Ureter (tissue), 1 donor: ENCODE data around the gene SLC37A2. TPM values are rescaled to one million over a fixed set of nuclear protein-coding genes. Genes with fewer than 3 reads are reported as not detected.

Experiments used
- DNase-seq: peaks from one replicate; pipeline ENCODE4 v3.0.0-alpha.2; 2020; ENCODE audit warnings: low spot score
- total RNA-seq: library from RNA; stranded (reverse); gene quantifications from one replicate; pipeline ENCODE4 v1.2.4, GENCODE V29; 2023
- donor health status: DM: yes; HTN: yes; CAD: no.

The SLC37A2 gene
- total RNA-seq, 1 donor from 2014 or later, result 46.5 TPM

DNA sequence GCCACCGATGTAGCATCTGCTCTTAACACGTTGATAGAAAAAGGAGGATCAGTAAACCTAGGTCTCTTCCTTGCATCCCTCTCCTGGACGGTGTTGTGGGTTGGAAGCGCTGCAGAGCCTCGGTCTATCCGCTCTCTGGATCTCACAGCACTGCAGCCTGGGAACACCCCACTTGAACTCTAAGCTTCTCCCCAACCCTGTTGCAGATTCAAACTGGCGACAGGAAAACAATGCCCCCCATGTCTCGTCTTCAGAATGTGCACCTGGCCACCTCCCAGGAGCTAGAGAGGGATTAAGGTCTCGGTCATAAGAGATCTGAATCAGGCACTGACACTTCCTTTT is 47.9 kb downstream of the SLC37A2 start:
- no peak for DNase-seq

DNA sequence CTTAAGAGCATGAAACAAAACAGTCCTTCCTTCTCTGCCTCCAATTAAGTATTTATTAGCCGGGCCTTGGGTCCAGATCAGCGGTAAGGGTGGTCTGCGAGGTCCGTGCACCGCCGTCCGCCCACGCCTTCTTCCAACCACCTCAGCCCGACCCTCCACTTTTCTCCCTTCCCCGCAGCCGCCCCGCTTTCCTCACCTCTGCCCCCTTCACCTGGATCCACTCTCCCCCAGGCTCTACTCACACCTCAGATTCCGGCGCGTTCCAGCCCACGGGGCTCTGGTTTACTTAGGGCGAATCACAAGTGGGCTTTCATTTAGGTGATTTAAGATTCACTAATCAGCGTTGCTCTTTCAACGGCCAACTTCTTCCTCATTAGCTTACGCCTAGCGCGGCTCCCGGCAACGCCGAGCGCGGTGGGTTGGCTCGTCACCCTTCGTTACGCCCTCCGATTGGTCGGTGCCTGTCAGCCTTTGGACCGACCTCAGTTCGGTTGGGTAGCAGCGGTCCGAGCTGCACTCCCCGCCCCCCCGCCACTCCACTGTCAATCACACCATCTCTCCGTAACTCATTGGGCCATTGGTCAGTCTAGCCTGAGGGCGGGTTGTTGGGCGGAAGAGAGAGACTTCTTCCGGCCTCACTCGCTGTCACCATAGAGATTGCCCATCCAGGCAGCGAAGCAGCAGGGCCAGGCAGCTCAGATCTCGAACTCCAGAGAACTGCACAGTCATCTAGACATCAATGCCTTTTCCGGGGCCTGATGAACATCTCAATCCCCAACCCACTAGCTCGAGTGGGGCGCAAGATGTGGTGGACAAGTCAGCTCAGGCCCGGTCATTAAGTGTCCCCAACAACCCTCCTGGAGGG is 48.5 kb downstream of the SLC37A2 start, which contains the start of gene TMEM218:
TMEM218 (minus strand) TSS at position 284 of the 865 bp plus-strand sequence. CDS start 9,385 bp downstream, outside the sequence.
- DNase-seq, result peak; percentile 99

DNA sequence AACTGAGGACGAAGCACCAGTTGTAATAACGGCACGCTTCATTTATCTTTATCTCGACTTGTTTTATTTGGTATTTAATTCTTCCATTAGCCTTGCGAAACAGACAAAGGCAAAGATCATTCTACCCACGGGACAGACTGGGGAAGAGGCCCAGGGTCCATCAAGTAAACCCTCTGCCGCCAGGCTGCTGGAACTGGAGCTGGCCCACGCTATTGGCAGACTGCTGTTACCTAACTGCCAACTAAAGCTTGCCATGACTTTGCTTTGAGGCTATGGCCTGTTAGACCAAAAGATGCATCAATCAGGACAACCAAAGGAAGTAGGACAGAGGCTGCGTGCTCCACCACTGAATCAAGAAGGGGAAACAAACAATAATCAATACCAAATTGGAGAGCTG is 49.1 kb downstream of the SLC37A2 start:
- DNase-seq, result no peak

DNA sequence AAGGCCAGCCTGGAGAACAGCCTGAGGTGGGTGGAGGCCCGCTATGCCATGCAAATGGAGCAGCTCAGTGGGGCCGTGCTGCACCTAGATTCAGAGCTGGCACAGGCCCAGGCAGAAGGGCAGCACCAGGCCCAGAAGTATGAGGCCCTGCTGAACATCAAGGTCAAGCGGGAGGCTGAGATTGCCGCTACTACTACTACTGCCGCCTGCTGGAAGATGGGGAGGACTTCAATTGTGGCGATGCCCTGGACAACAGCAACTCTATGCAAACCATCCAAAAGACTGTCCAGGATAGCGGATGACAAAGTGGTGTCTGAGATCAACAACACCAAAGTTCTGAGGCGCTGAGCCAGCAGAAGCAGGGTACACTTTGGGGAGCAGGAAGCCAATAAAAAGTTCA is 51.4 kb downstream of the SLC37A2 start:
- DNase-seq, result no peak

DNA sequence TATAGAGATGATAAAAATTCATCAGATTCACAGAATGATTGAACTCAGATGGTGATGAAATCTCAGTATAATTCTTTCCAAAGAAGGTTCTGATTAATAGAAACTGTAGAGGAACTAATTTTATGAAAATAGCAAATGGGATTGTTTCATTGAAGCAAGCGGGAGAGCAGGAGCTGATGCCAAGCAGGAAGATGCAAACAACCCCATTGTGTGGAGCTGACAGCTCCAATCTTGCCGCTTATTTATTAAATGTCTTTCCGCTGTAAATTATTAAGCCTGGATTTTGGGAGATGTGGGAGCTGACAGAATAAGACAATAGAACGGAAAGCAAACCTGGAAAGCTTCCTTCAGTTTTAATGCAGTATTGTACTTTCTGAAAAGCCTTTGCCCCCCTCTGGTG is 54.3 kb downstream of the SLC37A2 start:
- DNase-seq, result no peak

DNA sequence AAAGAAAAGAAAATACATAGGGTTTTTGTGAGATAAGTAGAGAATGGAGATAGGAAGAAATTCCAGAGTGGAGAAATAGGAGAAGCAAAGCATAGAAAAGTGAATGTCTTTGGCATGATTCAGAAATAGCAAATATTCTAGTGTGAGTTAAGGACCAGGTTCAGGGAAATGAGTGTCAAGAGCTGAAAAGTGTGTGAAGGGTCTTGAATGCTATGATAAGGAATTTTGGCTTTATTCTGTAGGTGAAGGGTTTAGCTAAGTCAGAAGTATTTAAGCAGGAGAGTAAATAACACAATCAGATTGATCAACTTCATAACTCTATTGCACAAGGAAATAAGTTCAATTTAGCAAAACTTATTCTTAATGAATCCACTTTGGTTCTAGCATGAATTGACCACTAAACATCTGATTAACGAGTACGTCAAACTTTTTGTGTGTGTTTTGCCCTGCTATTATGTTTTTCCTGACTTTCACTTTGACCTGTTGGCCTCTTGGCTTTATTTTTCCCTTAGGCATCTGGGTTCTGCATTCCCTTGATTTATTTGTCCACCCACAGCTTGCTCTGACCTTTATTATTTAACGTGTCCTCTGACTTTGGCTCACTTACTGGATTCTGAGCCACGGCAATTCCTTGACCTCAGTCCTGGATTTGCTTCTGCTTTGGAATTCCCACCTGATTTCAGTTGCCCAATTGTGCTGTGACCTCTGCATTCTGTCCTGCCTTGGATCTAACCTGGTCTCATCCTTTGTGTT is 60.3 kb downstream of the SLC37A2 start:
- no peak for DNase-seq

DNA sequence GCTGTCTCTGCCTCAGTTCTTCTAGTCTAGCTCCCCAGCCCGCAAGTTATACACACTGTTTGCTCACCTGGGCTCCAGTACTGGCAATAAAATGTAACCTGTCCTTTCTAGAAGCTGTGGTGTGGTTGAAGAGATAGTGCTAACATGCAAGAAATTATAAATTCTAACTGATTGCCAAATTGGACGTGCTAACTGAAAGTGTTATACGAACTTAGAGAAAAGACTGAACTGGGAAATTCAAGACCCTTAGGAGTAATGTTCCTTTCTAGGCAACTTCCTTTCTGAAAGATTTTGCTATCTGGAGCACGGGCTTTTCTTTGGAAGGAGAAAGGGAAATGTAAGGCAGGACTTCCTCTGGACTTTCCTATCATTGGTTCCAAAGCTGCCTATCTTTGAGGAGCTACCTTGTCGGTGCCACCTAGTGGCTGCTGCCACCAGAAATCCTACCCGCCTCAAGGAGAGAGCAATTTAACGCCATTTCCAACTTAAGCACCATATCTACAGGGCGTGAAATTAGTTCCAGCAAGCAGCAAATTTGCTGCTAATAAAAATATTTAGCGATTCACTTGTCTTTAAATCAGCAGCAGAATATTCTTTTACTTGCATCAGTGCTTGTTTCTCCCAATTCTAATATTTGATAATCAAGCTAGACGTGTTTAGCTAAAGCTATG is 61.0 kb downstream of the SLC37A2 start:
- DNase-seq, result peak; percentile 71

DNA sequence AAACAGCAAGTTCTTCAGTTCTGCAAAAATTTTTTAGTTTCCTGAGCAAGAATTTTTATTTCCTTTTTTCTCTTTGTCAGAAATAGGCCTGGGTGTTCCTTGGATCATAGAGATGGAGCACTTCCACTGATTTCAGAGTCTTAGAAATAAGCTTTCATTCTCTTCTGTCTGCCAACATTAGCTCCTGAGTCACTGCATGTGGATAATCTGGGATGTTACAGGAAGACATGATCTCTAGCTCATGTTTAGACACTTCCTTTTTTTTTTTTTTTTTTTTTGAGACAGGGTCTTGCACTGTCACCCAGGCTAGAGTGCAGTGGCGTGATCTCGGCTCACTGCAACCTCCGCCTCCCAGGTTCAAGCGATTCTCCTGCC is 61.5 kb downstream of the SLC37A2 start:
- DNase-seq, result no peak

DNA sequence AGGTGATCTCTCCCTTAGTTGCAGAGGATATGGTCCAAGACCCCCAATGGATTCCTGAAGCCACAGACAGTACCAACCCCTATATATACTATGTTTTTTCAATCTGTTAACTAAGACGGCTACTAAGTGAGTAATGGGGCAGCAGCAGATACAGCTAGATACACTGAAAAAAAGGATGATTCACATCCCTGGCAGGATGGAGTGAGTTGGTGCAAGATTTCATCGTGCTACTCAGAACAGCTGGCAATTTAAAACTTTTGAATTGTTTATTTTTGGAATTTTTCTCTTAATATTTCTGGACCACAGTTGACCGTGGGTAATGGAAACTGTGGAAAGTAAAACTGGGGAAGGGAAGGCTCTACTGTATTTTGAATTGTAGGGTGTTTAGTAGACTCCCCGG is 65.3 kb downstream of the SLC37A2 start:
- no peak for DNase-seq

DNA sequence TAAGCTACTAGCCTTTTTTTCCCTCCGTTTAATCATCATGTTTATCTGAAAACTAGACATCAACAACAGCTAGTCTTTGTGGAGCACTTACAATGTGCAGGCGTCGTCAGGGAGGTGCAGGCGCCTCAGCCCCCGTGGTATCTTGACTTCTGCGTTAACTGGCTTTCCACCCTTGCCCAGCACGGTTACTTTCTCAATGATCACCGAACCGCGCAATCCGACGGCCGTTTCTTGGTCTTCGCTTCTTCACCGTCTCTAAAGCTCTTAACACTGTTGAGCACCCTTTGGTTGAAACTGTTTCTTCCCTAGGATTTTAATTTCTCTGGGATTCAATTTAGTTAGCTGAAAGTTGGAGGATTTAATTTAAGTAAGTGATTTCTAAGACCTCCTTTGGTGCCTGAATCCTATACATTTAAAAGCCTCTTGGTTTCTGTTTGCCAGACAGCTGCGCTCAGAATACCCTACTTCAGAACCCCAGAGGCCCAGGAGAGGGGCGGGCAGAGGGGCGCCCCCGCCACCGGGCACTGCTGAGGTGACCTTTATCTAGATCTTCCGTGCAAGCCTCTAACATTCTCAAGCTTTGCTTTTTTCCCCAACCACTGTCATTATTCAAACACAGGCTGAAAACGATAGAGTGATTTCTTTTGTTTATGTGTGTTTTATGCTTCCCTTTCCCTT is 66.3 kb downstream of the SLC37A2 start:
- no peak for DNase-seq

DNA sequence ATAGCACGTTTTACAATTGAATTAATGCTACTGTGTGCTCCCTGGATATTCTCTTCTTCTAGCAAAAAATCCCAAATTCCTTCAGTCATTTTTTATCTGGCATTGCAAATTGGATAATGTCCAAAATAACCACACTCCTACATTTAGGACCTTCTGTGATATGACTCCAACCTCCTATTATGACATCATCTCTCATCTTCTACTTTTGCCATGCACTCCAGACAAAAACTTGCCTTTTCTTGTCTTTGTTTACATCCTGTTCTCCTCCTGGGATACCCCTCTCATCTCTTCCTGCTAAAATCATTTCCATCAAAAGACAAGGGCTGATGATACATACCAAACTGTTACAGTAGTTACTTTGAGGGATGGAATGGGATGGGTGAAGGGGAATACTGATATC is 69.0 kb downstream of the SLC37A2 start:
- DNase-seq, result no peak

DNA sequence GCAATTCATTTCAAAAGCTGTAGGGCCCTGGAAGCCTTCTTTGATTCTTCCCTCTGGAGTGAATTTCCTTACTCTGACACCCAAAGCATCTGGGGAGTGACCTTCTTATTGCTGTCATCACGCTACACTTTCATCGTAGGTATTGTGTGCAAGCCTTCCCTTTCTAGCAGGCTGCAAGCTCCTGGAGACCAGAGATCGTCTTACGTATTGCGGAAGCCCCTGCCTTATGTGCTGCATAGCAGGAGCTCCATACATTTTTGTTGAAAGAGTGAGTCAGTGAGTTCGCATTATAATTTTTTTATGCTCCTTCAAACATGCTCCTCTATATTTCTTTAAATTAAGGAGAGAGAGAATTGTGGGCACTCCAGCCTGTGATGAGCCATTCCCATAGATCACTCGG is 69.5 kb downstream of the SLC37A2 start:
- no peak for DNase-seq

DNA sequence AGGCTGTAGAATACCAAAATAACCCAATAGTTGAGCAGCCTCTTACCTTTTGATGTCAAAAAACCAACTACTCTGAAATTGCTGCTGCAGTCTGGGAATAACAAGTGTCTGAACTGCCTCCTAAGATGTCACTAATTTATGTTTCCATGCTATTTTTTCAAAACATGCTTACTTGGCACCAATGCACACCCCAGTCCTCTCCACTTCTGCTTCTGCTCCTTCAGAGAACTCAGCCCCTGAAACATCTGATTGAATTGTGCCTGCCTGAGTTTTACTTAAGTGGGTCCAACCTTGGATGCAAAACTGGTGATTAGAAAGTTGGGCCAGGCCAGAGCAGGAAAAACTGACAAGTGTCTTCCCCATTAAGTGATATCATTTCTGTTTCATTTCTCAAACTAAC is 72.9 kb downstream of the SLC37A2 start:
- no peak for DNase-seq

DNA sequence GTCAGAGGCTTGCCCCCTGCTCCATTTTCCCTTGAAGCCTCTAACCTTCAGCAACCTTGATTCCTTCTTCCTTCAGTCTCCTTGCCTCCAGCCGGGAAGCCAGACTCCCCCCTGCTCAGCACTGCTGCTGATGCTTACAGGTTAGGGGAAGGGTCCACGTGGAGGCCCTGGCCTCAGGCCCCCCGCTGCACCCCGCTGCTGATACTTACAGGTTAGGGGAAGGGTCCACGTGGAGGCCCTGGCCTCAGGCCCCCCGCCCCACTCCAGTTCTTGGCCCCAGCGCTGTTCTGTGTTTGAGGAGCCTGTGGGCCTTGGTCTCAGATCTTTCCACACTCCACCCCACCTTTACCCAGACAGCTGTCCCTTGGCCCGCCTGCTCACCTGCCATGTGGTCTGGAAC is 75.9 kb downstream of the SLC37A2 start:
- DNase-seq, result no peak

DNA sequence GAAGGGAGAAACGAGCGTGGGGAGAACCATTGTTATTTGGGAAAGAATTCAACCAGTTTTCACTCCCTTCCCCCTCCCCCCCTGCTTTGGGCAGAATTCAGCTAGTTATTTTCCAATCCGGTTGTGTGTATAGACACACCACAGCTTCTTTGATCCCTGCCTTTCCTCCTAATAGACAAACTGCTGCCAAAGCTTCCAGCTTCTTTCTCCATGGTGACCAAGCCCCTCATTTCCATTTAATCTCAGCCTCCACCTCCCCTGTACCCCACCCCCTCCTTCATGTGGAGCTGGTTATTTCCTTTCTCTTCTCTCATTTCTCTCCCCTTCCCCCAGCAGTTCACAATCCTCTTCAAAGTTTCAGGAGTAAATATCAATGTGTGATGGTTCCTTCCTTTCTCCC is 76.7 kb downstream of the SLC37A2 start:
- DNase-seq, result no peak

Other genes with a start within 250 kb of the SLC37A2 start
- gene ROBO3, start 197.9 kb upstream of the SLC37A2 start, total RNA-seq, result 27.4 TPM
- gene ROBO4, start 165.4 kb upstream of the SLC37A2 start, total RNA-seq, result 16.8 TPM
- gene HEPN1, start 144.1 kb upstream of the SLC37A2 start, total RNA-seq, result not detected
- gene HEPACAM, start 127.3 kb upstream of the SLC37A2 start, total RNA-seq, result 0.68 TPM
- gene CCDC15, start 109.1 kb upstream of the SLC37A2 start, total RNA-seq, result 2.2 TPM
- 33.8 TPM for gene TMEM218, start 48.3 kb downstream of the SLC37A2 start, total RNA-seq
- gene PKNOX2, start 101.4 kb downstream of the SLC37A2 start, total RNA-seq, result 7.3 TPM